Esophagus muscularis mucosa (tissue), 4 donors: ENCODE measurements around the gene TAP1. TPM values are rescaled to one million over a fixed set of nuclear protein-coding genes. Genes with fewer than 3 reads are reported as not detected.
A peak's percentile ranks its signal among the peaks of the same experiment; 100 is the strongest.
"Not testable (repeated sequence)": the region's sequence is repeated elsewhere in the genome, so short reads cannot be mapped to it uniquely, and the experiment has no call there.

Experiments
- DNase-seq: peaks from one replicate; pipeline ENCODE4 v3.0.0-alpha.2; 2017; ENCODE audit errors: extremely low spot score
- H3K27ac ChIP-seq, 4 donors: fragments of 200-600 bp; sonication (generic); replicated peaks in 1 of 4; 1 replicate in 3 of 4; 2 replicates in 1 of 4; pipeline ENCODE4 v1.5.1; 2016 to 2019; ENCODE audit warnings: mild to moderate bottlenecking in 1 of 4
- H3K27me3 ChIP-seq, 4 donors: fragments of 200-600 bp; sonication (generic); one replicate each; pipeline versions ENCODE4 v1.5.1 to v1.6.0; 2016 to 2019
- H3K36me3 ChIP-seq, 4 donors: fragments of 200-600 bp; sonication (generic); one replicate each; pipeline ENCODE4 v1.5.1; 2016 to 2019
- H3K4me1 ChIP-seq, 4 donors: fragments of 200-600 bp; sonication (generic); one replicate each; pipeline ENCODE4 v1.5.1; 2016 to 2019
- H3K4me3 ChIP-seq, 4 donors: fragments of 200-600 bp; sonication (generic); 1 replicate in 2 of 4; 2 replicates in 2 of 4; pipeline ENCODE4 v1.5.1; 2016 to 2019; ENCODE audit warnings: mild to moderate bottlenecking in 4 of 4, moderate library complexity in 1 of 4
- H3K9me3 ChIP-seq, 4 donors: fragments of 200-600 bp; sonication (generic); 1 replicate in 3 of 4; 2 replicates in 1 of 4; pipeline ENCODE4 v1.5.1; 2016 to 2019
- CTCF ChIP-seq, 3 experiments: fragments of 200-600 bp in 2 of 3; fragments of 450-650 bp in 1 of 3; sonication (generic) in 2 of 3; IDR thresholded peaks; one replicate each; pipeline ENCODE4 v1.5.1; 2017 to 2019; ENCODE audit warnings: antibody characterized with exemption in 3 of 3, mild to moderate bottlenecking in 2 of 3, moderate library complexity in 1 of 3
- EP300 ChIP-seq: sonication (generic); formaldehyde crosslinking; IDR thresholded peaks from one replicate; pipeline ENCODE4 v1.6.1; 2017; ENCODE audit warnings: antibody characterized with exemption
- POLR2A ChIP-seq: fragments of 450-650 bp; IDR thresholded peaks from one replicate; pipeline ENCODE4 v1.6.1; 2017; ENCODE audit warnings: antibody characterized with exemption, moderate library complexity, mild to moderate bottlenecking, low read depth
- POLR2AphosphoS5 ChIP-seq, 2 donors: sonication (generic); formaldehyde crosslinking; IDR thresholded peaks; one replicate each; pipeline ENCODE4 v1.6.1; 2017; ENCODE audit warnings: antibody characterized with exemption in 2 of 2
- WGBS: methylation state at CpG from one replicate; pipeline ENCODE4 v1.1.5; 2018; 5-methylcytosine and 5-hydroxymethylcytosine counted together
- intact Hi-C: fragments of 100-400 bp; cut with DNase I; formaldehyde crosslinking; loops from one replicate; pipeline ENCODE4 v1.15.1; 2023
- total RNA-seq, 4 donors: library from RNA; depleted of rRNA; stranded (reverse); fragments of >200 nt; gene quantifications; one replicate each; pipeline versions ENCODE4 v1.1.0 to v1.2.1, GENCODE V29; 2016

Gene TAP1
- total RNA-seq, 4 donors from 2014 or later = 28.7 to 45.7 (median 34.8) TPM

DNA sequence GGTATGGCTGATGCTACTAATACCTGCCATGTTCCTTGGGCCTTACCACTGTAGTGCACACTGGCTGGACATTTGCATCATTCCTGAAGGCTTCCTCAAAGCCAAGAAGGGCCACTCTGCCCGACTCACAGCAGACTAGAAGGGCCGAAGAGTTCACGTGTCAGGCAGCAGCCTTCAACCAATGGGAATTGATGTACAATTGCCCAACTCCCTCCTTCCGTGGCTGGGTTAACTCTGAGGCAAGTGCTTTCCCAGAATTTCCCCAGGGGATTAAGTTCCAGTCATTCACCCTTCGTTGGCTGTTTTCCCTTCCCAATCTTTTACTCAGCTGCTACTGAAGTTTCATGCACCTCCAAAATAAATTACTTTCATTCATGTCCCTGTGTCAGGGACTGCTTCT is 30.3 kb upstream of the TAP1 start:
- peaks cover 0 to 23% (median 18%) of the 10 kb centered on the region in 4 donors for H3K4me1 ChIP-seq
- no peaks in the 10 kb centered on the region for H3K9me3 ChIP-seq
- peaks cover 0 to 17% (median 4%) of the 10 kb centered on the region in 4 donors for H3K27me3 ChIP-seq
- H3K36me3 ChIP-seq = no peaks in the 10 kb centered on the region
- H3K27ac ChIP-seq = peak overlapping the region in 1 of 4 donors; percentile 20
- intact Hi-C loops = no loop called here
- TF ChIP-seq POLR2AphosphoS5 (IDR thresholded peaks at IDR 0.05) (peak in 1 of 2 donors; percentile 13), CTCF (IDR thresholded peaks at IDR 0.05) (no peak)
- no peak for DNase-seq
- WGBS = 31% methylated on average over 5 of the region's 5 CpGs
- H3K4me3 ChIP-seq = no peak overlapping the region

DNA sequence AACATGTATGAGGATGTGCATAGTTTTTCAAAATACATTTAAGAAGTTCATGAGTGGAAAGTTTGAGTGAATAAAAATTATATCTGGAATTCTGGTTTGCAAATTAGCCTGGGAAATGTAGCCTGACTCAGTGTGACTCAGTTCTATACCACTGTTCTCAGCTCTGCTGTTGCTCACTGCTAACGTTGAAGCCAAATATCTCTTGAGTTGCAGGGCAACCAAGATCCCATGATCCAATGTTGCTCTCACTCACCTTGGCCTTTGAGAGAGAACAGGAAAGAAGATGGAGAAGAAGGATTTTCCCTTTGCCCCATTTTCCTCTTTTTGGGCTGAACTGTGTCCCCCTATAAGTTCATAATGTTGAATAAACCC is 29.4 kb upstream of the TAP1 start:
- no peaks in the 10 kb centered on the region for H3K36me3 ChIP-seq
- no peaks in the 10 kb centered on the region for H3K9me3 ChIP-seq
- intact Hi-C loops = no loop called here
- TF ChIP-seq CTCF (IDR thresholded peaks at IDR 0.05) (no peak), EP300 (no peak), POLR2A (no peak), POLR2AphosphoS5 (IDR thresholded peaks at IDR 0.05) (no peak)
- peaks cover 0 to 23% (median 18%) of the 10 kb centered on the region in 4 donors for H3K4me1 ChIP-seq
- DNase-seq = no peak
- peaks cover 0 to 17% (median 4%) of the 10 kb centered on the region in 4 donors for H3K27me3 ChIP-seq
- WGBS = 55% methylated on average over 1 of the region's 1 CpG
- no peak overlapping the region for H3K4me3 ChIP-seq
- no peak overlapping the region for H3K27ac ChIP-seq

GRCh38 chr6:32880962-32881361 is 27.5 kb upstream of the TAP1 start:
- intact Hi-C loops, H3K4me3 ChIP-seq, DNase-seq, H3K27ac ChIP-seq, H3K9me3 ChIP-seq, H3K4me1 ChIP-seq, H3K36me3 ChIP-seq: not testable (repeated sequence)
- 88% methylated on average over 3 of the region's 3 CpGs for WGBS
- peaks cover 0 to 17% (median 4%) of the 10 kb centered on the region in 4 donors for H3K27me3 ChIP-seq

DNA sequence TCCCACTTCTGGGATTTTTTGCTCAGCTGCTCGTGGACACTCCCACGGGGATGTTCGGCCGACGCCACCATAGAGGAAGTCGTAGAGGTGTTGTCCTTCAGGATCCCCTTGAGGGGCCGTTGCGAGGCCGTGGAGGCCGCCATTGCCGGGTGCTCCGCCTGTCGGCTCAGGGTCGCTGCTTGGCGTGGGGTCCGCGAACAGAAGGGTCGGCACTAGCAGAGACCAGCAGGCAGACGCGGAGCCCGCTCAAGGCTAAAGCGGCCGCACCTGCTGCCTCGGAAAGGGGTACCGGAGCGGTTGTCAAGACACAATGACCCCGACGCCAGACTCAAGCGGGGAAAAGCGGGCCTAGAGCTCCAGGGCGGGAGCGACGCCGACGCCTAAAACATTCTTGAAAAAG is 26.2 kb upstream of the TAP1 start:
- TF ChIP-seq POLR2AphosphoS5 (IDR thresholded peaks at IDR 0.05) = no peak
- TF ChIP-seq POLR2A = no peak
- no peak for TF ChIP-seq EP300
- TF ChIP-seq CTCF (IDR thresholded peaks at IDR 0.05) = no peak
- no peak for DNase-seq
- no peak overlapping the region for H3K27ac ChIP-seq
- peaks cover 0 to 17% (median 4%) of the 10 kb centered on the region in 4 donors for H3K27me3 ChIP-seq
- no peak overlapping the region for H3K4me3 ChIP-seq
- no peaks in the 10 kb centered on the region for H3K36me3 ChIP-seq
- peaks cover 0 to 8% (median 0%) of the 10 kb centered on the region in 4 donors for H3K4me1 ChIP-seq
- intact Hi-C loops = no loop called here
- H3K9me3 ChIP-seq = no peaks in the 10 kb centered on the region
- 53% methylated on average over 35 of the region's 35 CpGs for WGBS

DNA sequence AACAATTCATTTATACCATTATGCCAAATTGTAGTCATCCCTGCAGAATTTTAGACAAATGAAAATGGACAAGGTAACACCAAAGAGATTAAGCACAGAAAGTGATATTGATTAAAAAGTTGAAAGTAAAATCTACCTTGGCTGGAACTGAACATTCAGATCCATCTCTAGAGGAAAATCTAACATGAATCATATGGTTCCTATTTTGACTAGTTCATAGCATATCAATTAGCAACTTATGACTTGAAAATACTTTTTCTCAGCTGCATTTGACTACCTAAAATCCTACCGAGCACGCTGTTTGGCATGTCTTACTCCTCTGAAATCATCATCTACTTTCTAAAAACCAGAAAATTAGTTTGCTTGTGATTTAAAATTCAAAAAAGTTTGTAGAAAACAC is 23.1 kb upstream of the TAP1 start:
- H3K4me1 ChIP-seq = no peaks in the 10 kb centered on the region
- peaks cover 0 to 25% (median 4%) of the 10 kb centered on the region in 4 donors for H3K27me3 ChIP-seq
- H3K27ac ChIP-seq = no peak overlapping the region
- no peak overlapping the region for H3K4me3 ChIP-seq
- TF ChIP-seq POLR2A = no peak
- TF ChIP-seq POLR2AphosphoS5 (IDR thresholded peaks at IDR 0.05) = no peak
- TF ChIP-seq EP300 = no peak
- no peak for TF ChIP-seq CTCF (IDR thresholded peaks at IDR 0.05)
- DNase-seq = no peak
- 86% methylated on average over 2 of the region's 2 CpGs for WGBS
- intact Hi-C loops = no loop called here
- H3K36me3 ChIP-seq = no peaks in the 10 kb centered on the region
- no peaks in the 10 kb centered on the region for H3K9me3 ChIP-seq

- H3K9me3 ChIP-seq, H3K36me3 ChIP-seq, intact Hi-C loops, H3K27ac ChIP-seq, DNase-seq, H3K4me1 ChIP-seq, H3K4me3 ChIP-seq: not testable (repeated sequence)
- WGBS = 43% methylated on average over 1 of the region's 1 CpG
- peaks cover 0 to 12% (median 4%) of the 10 kb centered on the region in 4 donors for H3K27me3 ChIP-seq
These were observed 20.4 kb upstream of the TAP1 start for GRCh38 chr6:32873947-32874346.
